GM10248 (cell line): Measurements from ENCODE around the gene ZNF135.

Source experiments
- CTCF ChIA-PET: fragments of 300-600 bp; sonication (Branson Sonifier 250); formaldehyde crosslinking; extraction: SDS; loops from one replicate; lab custom pipeline; 2021; ENCODE audit warnings: antibody characterized with exemption; lab: Yijun Ruan, JAX
- POLR2A ChIA-PET: fragments of 350-650 bp; sonication (Branson Sonifier 250); formaldehyde crosslinking; extraction: SDS; loops from one replicate; lab custom pipeline; 2020; ENCODE audit warnings: antibody characterized with exemption; lab: Yijun Ruan, JAX
- DNase-seq: peaks from one replicate; pipeline ENCODE4 v3.0.0; 2012; ENCODE audit errors: extremely low spot score
- CTCF ChIP-seq: IDR thresholded peaks from 2 replicates; pipeline ENCODE4 v1.5.1; 2012; ENCODE audit warnings: mild to moderate bottlenecking, low read depth; ENCODE audit errors: extremely low read depth, missing control alignments, control extremely low read depth

ZNF135 gene

GRCh38 chr19:58118979-58119733 is 60.1 kb downstream of the ZNF135 start:
- CTCF ChIA-PET, result no interaction called here
- POLR2A ChIA-PET, result no interaction called here
- no peak for DNase-seq
- TF ChIP-seq CTCF, result no peak
